Hepatocyte (in vitro differentiated cells): Measurements from ENCODE around the gene SIRT7. TPM values are rescaled to one million over a fixed set of nuclear protein-coding genes. Genes with fewer than 3 reads are reported as not detected.

Experiments
- DNase-seq: peaks from one replicate; pipeline ENCODE4 v3.0.0-alpha.2; 2016; ENCODE audit warnings: low spot score
- H2AFZ ChIP-seq: fragments of 200-600 bp; sonication (generic); 2 replicates; pipeline ENCODE4 v1.6.0; 2016; ENCODE audit warnings: antibody characterized with exemption, mild to moderate bottlenecking
- H3K27ac ChIP-seq: fragments of 200-600 bp; sonication (generic); 2 replicates; pipeline ENCODE4 v1.5.1; 2016; ENCODE audit warnings: mild to moderate bottlenecking
- H3K27me3 ChIP-seq: fragments of 200-600 bp; sonication (generic); 2 replicates; pipeline ENCODE4 v1.6.1; 2016
- H3K36me3 ChIP-seq: fragments of 200-600 bp; sonication (generic); replicated peaks from 2 replicates; pipeline ENCODE4 v1.5.1; 2016; ENCODE audit warnings: low read depth; ENCODE audit not compliant: insufficient read depth
- H3K4me1 ChIP-seq: fragments of 200-600 bp; sonication (generic); 2 replicates; pipeline ENCODE4 v1.5.1; 2016; ENCODE audit warnings: mild to moderate bottlenecking, moderate library complexity; ENCODE audit not compliant: insufficient read depth
- H3K4me2 ChIP-seq: fragments of 200-600 bp; sonication (generic); 2 replicates; pipeline ENCODE4 v1.6.0; 2016
- H3K4me3 ChIP-seq: fragments of 200-600 bp; sonication (generic); 2 replicates; pipeline ENCODE4 v1.5.1; 2016; ENCODE audit warnings: mild to moderate bottlenecking
- H3K79me2 ChIP-seq: fragments of 200-600 bp; sonication (generic); 2 replicates; pipeline ENCODE4 v1.6.0; 2017; ENCODE audit warnings: mild to moderate bottlenecking
- H3K9me2 ChIP-seq: fragments of 200-600 bp; sonication (generic); replicated peaks from 2 replicates; pipeline ENCODE4 v1.6.0; 2017; ENCODE audit warnings: mild to moderate bottlenecking; ENCODE audit not compliant: insufficient read depth
- H3K9me3 ChIP-seq: fragments of 200-600 bp; sonication (generic); 2 replicates; pipeline ENCODE4 v1.5.1; 2016; ENCODE audit warnings: low read depth, mild to moderate bottlenecking
- H4K20me1 ChIP-seq: fragments of 200-600 bp; sonication (generic); 2 replicates; pipeline ENCODE4 v1.6.0; 2016; ENCODE audit warnings: mild to moderate bottlenecking; ENCODE audit not compliant: insufficient read depth, poor library complexity, severe bottlenecking
- EZH2 ChIP-seq: fragments of 200-600 bp; sonication (generic); IDR thresholded peaks from 2 replicates; pipeline ENCODE4 v1.6.1; 2016; ENCODE audit warnings: antibody characterized with exemption, mild to moderate bottlenecking, borderline replicate concordance
- EZH2phosphoT487 ChIP-seq: fragments of 200-600 bp; sonication (generic); IDR thresholded peaks from one replicate; pipeline ENCODE4 v1.6.1; 2018; ENCODE audit warnings: antibody characterized with exemption, mild to moderate bottlenecking, low read depth, moderate library complexity; ENCODE audit not compliant: unreplicated experiment, severe bottlenecking
- WGBS: methylation state at CpG from one replicate; pipeline ENCODE4 v1.1.6; 2016; ENCODE audit warnings: low lambda C conversion rate; ENCODE audit errors: missing lambda C conversion rate; 5-methylcytosine and 5-hydroxymethylcytosine counted together
- polyA plus RNA-seq: library from polyadenylated mRNA; unstranded; fragments of >200 nt; fragmentation: Nextera tagmentation; extraction: Ambion mirVana; gene quantifications from 2 replicates; pipeline ENCODE4 v1.2.1, GENCODE V29; 2016
- total RNA-seq: library from RNA; depleted of rRNA; stranded (reverse); fragments of >200 nt; gene quantifications from 2 replicates; pipeline ENCODE4 v1.2.3, GENCODE V29; 2014
- TF ChIP-seq, protein P1 (sequence below): fragments of 200-600 bp; sonication (generic); IDR thresholded peaks from 2 replicates; pipeline ENCODE4 v1.5.1; 2016; ENCODE audit warnings: antibody characterized with exemption, mild to moderate bottlenecking; ENCODE audit not compliant: poor library complexity

Gene SIRT7
- total and polyA plus RNA-seq, 2 experiments from 2014 or later, result 16.5 to 35.2 TPM

DNA sequence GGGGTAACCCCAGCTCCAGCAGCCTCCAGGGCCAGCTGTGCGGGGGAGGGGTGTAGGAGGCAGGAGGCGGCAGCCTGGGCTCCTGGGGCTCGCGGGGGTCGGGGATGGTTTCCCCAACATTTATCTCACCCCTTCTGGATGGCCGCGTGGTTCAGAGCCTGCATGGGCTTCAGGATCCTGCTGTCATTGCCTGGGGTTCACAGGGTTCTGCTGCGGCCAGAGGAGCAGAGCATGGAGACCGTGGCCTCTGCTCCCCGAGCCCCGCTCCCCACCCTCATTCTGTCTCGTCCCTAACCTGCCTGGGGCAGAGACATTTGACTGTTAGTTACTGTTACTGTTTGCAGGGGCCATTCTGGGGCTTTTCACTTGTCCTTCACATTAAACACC lies 24.2 kb upstream of the SIRT7 start:
- no peak for DNase-seq
- no peak overlapping the region for H2AFZ ChIP-seq
- no peak overlapping the region for H3K4me3 ChIP-seq
- H4K20me1 ChIP-seq, result no peaks in the 10 kb centered on the region
- no peaks in the 10 kb centered on the region for H3K27me3 ChIP-seq
- H3K27ac ChIP-seq, result no peak overlapping the region
- H3K4me1 ChIP-seq, result no peaks in the 10 kb centered on the region
- TF ChIP-seq EZH2, result no peak
- TF ChIP-seq, protein P1, sequence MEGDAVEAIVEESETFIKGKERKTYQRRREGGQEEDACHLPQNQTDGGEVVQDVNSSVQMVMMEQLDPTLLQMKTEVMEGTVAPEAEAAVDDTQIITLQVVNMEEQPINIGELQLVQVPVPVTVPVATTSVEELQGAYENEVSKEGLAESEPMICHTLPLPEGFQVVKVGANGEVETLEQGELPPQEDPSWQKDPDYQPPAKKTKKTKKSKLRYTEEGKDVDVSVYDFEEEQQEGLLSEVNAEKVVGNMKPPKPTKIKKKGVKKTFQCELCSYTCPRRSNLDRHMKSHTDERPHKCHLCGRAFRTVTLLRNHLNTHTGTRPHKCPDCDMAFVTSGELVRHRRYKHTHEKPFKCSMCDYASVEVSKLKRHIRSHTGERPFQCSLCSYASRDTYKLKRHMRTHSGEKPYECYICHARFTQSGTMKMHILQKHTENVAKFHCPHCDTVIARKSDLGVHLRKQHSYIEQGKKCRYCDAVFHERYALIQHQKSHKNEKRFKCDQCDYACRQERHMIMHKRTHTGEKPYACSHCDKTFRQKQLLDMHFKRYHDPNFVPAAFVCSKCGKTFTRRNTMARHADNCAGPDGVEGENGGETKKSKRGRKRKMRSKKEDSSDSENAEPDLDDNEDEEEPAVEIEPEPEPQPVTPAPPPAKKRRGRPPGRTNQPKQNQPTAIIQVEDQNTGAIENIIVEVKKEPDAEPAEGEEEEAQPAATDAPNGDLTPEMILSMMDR, result no peak
- no peak for TF ChIP-seq EZH2phosphoT487
- no peaks in the 10 kb centered on the region for H3K36me3 ChIP-seq
- no peaks in the 10 kb centered on the region for H3K79me2 ChIP-seq
- H3K9me2 ChIP-seq, result no peaks in the 10 kb centered on the region
- H3K9me3 ChIP-seq, result no peaks in the 10 kb centered on the region
- 84% methylated on average over 5 of the region's 12 CpGs for WGBS
- H3K4me2 ChIP-seq, result no peak overlapping the region

DNA sequence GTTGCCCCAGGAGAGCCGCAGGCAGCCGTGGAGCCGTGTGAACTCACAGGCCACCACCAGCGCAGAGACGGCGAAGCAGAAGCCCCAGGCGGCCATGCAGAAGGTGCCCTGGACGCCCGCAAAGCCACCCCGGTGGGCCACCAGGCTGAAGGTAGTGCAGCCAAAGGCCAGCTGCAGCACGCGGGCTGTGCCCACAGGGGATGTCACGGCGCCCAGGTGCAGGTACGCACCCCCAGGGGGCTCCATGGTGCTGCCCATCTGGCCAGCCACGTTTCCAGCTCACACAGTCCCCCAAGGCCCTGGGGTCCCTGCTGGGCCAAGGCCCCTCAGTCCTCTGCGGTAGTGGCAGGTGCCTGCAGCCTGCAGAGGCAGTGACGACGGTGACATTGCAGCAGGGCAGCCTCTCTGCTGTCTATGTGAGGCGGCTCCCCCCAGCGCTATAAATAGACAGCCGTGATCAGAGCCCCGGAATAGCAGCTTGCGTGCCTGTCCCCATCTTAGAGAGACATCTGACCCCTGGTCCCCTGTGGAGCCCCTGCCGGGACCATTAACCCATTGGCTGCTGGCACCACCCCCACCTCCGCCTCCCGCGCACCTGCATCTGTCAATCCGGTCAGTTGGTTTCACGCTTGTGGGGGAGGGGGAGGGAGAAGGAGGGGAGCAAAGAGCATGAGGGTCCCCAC lies 23.6 kb upstream of the SIRT7 start:
- no peak overlapping the region for H2AFZ ChIP-seq
- peaks cover 4% of the 10 kb centered on the region for H3K79me2 ChIP-seq
- 57% methylated on average over 29 of the region's 30 CpGs for WGBS
- H3K9me3 ChIP-seq, result no peaks in the 10 kb centered on the region
- no peaks in the 10 kb centered on the region for H3K27me3 ChIP-seq
- no peaks in the 10 kb centered on the region for H3K36me3 ChIP-seq
- no peaks in the 10 kb centered on the region for H4K20me1 ChIP-seq
- no peaks in the 10 kb centered on the region for H3K9me2 ChIP-seq
- DNase-seq, result no peak
- TF ChIP-seq EZH2phosphoT487 (no peak), EZH2 (no peak)
- TF ChIP-seq, protein P1, result no peak
- H3K4me2 ChIP-seq, result no peak overlapping the region
- peaks cover 3% of the 10 kb centered on the region for H3K4me1 ChIP-seq
- no peak overlapping the region for H3K27ac ChIP-seq
- H3K4me3 ChIP-seq, result no peak overlapping the region

DNA sequence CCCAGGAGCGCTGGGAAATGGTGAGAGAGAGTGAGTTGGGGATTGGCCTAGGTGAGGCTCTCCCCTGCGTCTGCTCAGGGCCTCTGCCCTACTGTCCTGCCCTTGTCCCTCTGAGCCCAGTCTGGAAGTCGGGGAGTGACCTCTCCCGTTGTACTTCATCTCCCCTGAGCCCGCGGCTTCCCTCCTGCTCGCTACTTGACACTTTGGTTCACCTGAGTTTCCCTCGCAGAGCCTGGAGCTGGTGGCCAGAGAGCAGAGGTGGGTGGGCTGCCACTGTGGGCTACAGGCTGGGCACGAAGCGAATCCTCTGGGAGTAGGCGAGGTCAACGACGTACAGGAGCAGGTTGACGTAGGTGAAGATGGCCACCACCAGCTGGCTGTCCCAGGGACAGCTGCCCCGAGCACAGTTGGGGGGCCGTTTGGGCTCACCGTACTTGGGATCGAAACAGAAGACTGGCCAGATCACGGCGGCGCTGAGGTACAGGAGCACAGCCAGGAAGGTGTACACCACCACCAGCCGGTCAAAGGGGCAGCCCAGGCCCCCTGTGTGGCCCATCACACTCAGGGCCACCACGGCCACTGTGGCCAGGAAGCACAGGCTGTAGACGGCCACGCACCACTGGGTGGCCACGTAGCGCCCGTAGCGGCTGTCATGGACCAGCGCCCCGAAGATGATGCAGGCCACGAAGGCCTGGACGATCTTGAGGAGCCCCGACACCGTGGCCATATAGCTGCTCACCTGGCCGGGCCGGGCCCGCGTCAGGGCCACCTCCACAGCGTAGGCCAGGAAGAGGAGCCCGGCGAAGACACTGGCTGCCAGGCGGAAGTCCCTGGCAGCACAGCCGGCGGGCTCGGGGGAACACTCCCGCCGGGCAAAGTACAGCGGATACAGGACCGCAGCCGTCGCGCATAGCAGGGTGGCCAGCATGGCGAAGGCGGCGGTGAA lies 22.8 kb upstream of the SIRT7 start:
- Histone ChIP-seq H2AFZ (no peak overlapping the region), H3K27me3 (no peaks in the 10 kb centered on the region), H3K4me2 (no peak overlapping the region), H3K4me1 (peaks cover 7% of the 10 kb centered on the region), H3K36me3 (no peaks in the 10 kb centered on the region), H4K20me1 (no peaks in the 10 kb centered on the region), H3K9me3 (no peaks in the 10 kb centered on the region), H3K27ac (no peak overlapping the region), H3K79me2 (peaks cover 12% of the 10 kb centered on the region), H3K9me2 (no peaks in the 10 kb centered on the region), H3K4me3 (no peak overlapping the region)
- TF ChIP-seq, protein P1, result no peak
- TF ChIP-seq EZH2phosphoT487, result no peak
- TF ChIP-seq EZH2, result no peak
- WGBS, result 96% methylated on average over 55 of the region's 56 CpGs
- no peak for DNase-seq
